Measurements from ENCODE around the gene TBC1D32.
"Not testable (repeated sequence)": the region's sequence is repeated elsewhere in the genome, so short reads cannot be mapped to it uniquely, and the experiment has no call there.

Gene TBC1D32

GRCh38 chr6:121043211-121043610 lies 291.1 kb downstream of the TBC1D32 start:
- H3K36me3 ChIP-seq (ENCODE audit: insufficient read depth, low read depth, low read length); H3K9me3 ChIP-seq (ENCODE audit: insufficient read depth, low read depth, low read length); H3K4me1 ChIP-seq (ENCODE audit: insufficient read depth, low read length); H3K27me3 ChIP-seq (ENCODE audit: insufficient read depth, low read length); H3K4me3 ChIP-seq (ENCODE audit: low read length); H3K27ac ChIP-seq (ENCODE audit: low read length); H3K9ac ChIP-seq (ENCODE audit: low read depth, low read length): not testable (repeated sequence)

- Histone ChIP-seq H3K4me3 (ENCODE audit: low read length) (no peak overlapping the region), H3K4me1 (ENCODE audit: insufficient read depth, low read length) (no peaks in the 10 kb centered on the region), H3K36me3 (ENCODE audit: insufficient read depth, low read depth, low read length) (no peaks in the 10 kb centered on the region), H3K27me3 (ENCODE audit: insufficient read depth, low read length) (no peaks in the 10 kb centered on the region), H3K9me3 (ENCODE audit: insufficient read depth, low read depth, low read length) (no peaks in the 10 kb centered on the region), H3K9ac (ENCODE audit: low read depth, low read length) (no peak overlapping the region), H3K27ac (ENCODE audit: low read length) (no peak overlapping the region)
Observed at GRCh38 chr6:121042766-121043165, 291.5 kb downstream of the TBC1D32 start.

- no peaks in the 10 kb centered on the region for H3K36me3 ChIP-seq (ENCODE audit: insufficient read depth, low read depth, low read length)
- H3K27ac ChIP-seq (ENCODE audit: low read length) = no peak overlapping the region
- H3K9me3 ChIP-seq (ENCODE audit: insufficient read depth, low read depth, low read length) = no peaks in the 10 kb centered on the region
- no peaks in the 10 kb centered on the region for H3K27me3 ChIP-seq (ENCODE audit: insufficient read depth, low read length)
- H3K4me1 ChIP-seq (ENCODE audit: insufficient read depth, low read length) = no peaks in the 10 kb centered on the region
- no peak overlapping the region for H3K9ac ChIP-seq (ENCODE audit: low read depth, low read length)
- no peak overlapping the region for H3K4me3 ChIP-seq (ENCODE audit: low read length)
Observed at GRCh38 chr6:121040831-121041230, 293.4 kb downstream of the TBC1D32 start.

GRCh38 chr6:121033091-121033490 lies 301.2 kb downstream of the TBC1D32 start:
- Histone ChIP-seq H3K4me3 (ENCODE audit: low read length) (no peak overlapping the region), H3K27me3 (ENCODE audit: insufficient read depth, low read length) (no peaks in the 10 kb centered on the region), H3K9ac (ENCODE audit: low read depth, low read length) (no peak overlapping the region), H3K27ac (ENCODE audit: low read length) (no peak overlapping the region), H3K4me1 (ENCODE audit: insufficient read depth, low read length) (no peaks in the 10 kb centered on the region), H3K36me3 (ENCODE audit: insufficient read depth, low read depth, low read length) (no peaks in the 10 kb centered on the region), H3K9me3 (ENCODE audit: insufficient read depth, low read depth, low read length) (no peaks in the 10 kb centered on the region)

GRCh38 chr6:121032268-121033006 lies 301.8 kb downstream of the TBC1D32 start:
- Histone ChIP-seq H3K27ac (ENCODE audit: low read length) (no peak overlapping the region), H3K27me3 (ENCODE audit: insufficient read depth, low read length) (no peaks in the 10 kb centered on the region), H3K9ac (ENCODE audit: low read depth, low read length) (no peak overlapping the region), H3K4me3 (ENCODE audit: low read length) (no peak overlapping the region), H3K4me1 (ENCODE audit: insufficient read depth, low read length) (no peaks in the 10 kb centered on the region), H3K36me3 (ENCODE audit: insufficient read depth, low read depth, low read length) (no peaks in the 10 kb centered on the region), H3K9me3 (ENCODE audit: insufficient read depth, low read depth, low read length) (no peaks in the 10 kb centered on the region)
